B cell (primary cell): ENCODE results near the gene DMC1. TPM values are rescaled to one million over a fixed set of nuclear protein-coding genes. Genes with fewer than 3 reads are reported as not detected.

Source experiments
- ATAC-seq: fragments of 200-7000 bp; cut with Tn5 transposase; one replicate; pipeline ENCODE4 v1.10.0; 2021; ENCODE audit warnings: low read depth, mild to moderate bottlenecking, moderate number of reproducible peaks, moderate library complexity
- CTCF ChIA-PET: fragments of 350-600 bp; sonication (Branson Sonifier 250); formaldehyde crosslinking; loops from one replicate; lab custom pipeline; 2021; ENCODE audit warnings: antibody characterized with exemption, inconsistent platforms; lab: Charles Lee
- POLR2A ChIA-PET: fragments of 350-600 bp; sonication (Branson Sonifier 250); formaldehyde crosslinking; loops from one replicate; lab custom pipeline; 2021; ENCODE audit warnings: antibody characterized with exemption; lab: Charles Lee
- DNase-seq: peaks from one replicate; pipeline ENCODE4 v3.0.0; 2013
- H2AFZ ChIP-seq: 2 replicates; pipeline ENCODE4 v1.6.1; 2012; ENCODE audit warnings: mild to moderate bottlenecking, low read depth, low read length; ENCODE audit not compliant: insufficient read depth, poor library complexity, severe bottlenecking
- H3K27ac ChIP-seq, 2 donors: 1 replicate in 1 of 2; 2 replicates in 1 of 2; pipeline ENCODE4 v1.5.1; 2012 to 2013; ENCODE audit warnings: low read length in 2 of 2, mild to moderate bottlenecking in 2 of 2, moderate library complexity in 1 of 2
- H3K27me3 ChIP-seq, 4 experiments: fragments of 200-600 bp in 1 of 4; sonication (generic) in 1 of 4; replicated peaks in 1 of 4; 1 replicate in 2 of 4; 2 replicates in 2 of 4; pipeline versions ENCODE4 v1.6.1 to v1.7.0; 2013 to 2016; ENCODE audit warnings: low read length in 3 of 4, mild to moderate bottlenecking in 2 of 4, mixed read lengths in 1 of 4, moderate library complexity in 1 of 4; ENCODE audit not compliant: insufficient read depth in 4 of 4, control insufficient read depth in 3 of 4; ENCODE audit errors: control extremely low read depth in 1 of 4
- H3K36me3 ChIP-seq, 2 experiments: replicated peaks in 1 of 2; 1 replicate in 1 of 2; 2 replicates in 1 of 2; pipeline versions ENCODE4 v1.6.1 to v1.7.1; 2013; ENCODE audit warnings: low read length in 1 of 2; ENCODE audit not compliant: insufficient read depth in 2 of 2, control insufficient read depth in 1 of 2; ENCODE audit errors: control extremely low read depth in 1 of 2, extremely low read depth in 1 of 2
- H3K4me1 ChIP-seq, 2 donors: fragments of 200-600 bp in 1 of 2; sonication (generic) in 1 of 2; 1 replicate in 1 of 2; 2 replicates in 1 of 2; pipeline versions ENCODE4 v1.5.1 to v1.6.1; 2013 to 2017; ENCODE audit warnings: low read length in 2 of 2; ENCODE audit not compliant: control insufficient read depth in 2 of 2, insufficient read depth in 2 of 2
- H3K4me2 ChIP-seq: replicated peaks from 2 replicates; pipeline ENCODE3; 2012; ENCODE audit warnings: mild to moderate bottlenecking, low read depth, low read length; ENCODE audit not compliant: poor library complexity, severe bottlenecking
- H3K4me3 ChIP-seq, 5 experiments: fragments of 200-600 bp in 1 of 5; sonication (generic) in 1 of 5; 1 replicate in 3 of 5; 2 replicates in 2 of 5; pipeline versions ENCODE4 v1.5.1 to v1.7.0; 2011 to 2016; ENCODE audit warnings: low read length in 4 of 5, mild to moderate bottlenecking in 4 of 5, low read depth in 2 of 5, control low read depth in 1 of 5, moderate library complexity in 1 of 5; ENCODE audit not compliant: insufficient read depth in 1 of 5; ENCODE audit errors: control extremely low read depth in 1 of 5, extremely low read depth in 1 of 5
- H3K79me2 ChIP-seq: fragments of 200-600 bp; sonication (generic); one replicate; pipeline ENCODE4 v1.6.0; 2016; ENCODE audit warnings: low read length; ENCODE audit not compliant: control insufficient read depth, insufficient read depth
- H3K9ac ChIP-seq: fragments of 200-600 bp; sonication (generic); 2 replicates; pipeline ENCODE4 v1.6.1; 2017; ENCODE audit warnings: mild to moderate bottlenecking, low read length, moderate library complexity
- H3K9me3 ChIP-seq, 3 donors: one replicate each; pipeline versions ENCODE4 v1.6.1 to v1.7.1; 2013; ENCODE audit warnings: low read length in 2 of 3; ENCODE audit not compliant: control insufficient read depth in 2 of 3, insufficient read depth in 1 of 3; ENCODE audit errors: control extremely low read depth in 1 of 3
- H4K20me1 ChIP-seq: 2 replicates; pipeline ENCODE4 v1.6.0; 2012; ENCODE audit warnings: mild to moderate bottlenecking, low read length; ENCODE audit not compliant: insufficient read depth, control insufficient read depth, poor library complexity, severe bottlenecking
- H3K27ac Mint-ChIP-seq: one replicate; pipeline ENCODE4 v1.8.0; 2021; ENCODE audit warnings: mixed read lengths
- H3K27me3 Mint-ChIP-seq: one replicate; pipeline ENCODE4 v1.8.0; 2021; ENCODE audit warnings: mixed read lengths
- H3K4me1 Mint-ChIP-seq: one replicate; pipeline ENCODE4 v1.8.0; 2021; ENCODE audit warnings: mixed read lengths
- H3K4me3 Mint-ChIP-seq: one replicate; pipeline ENCODE4 v1.8.0; 2021; ENCODE audit warnings: mixed read lengths
- H3K9me3 Mint-ChIP-seq: one replicate; pipeline ENCODE4 v1.8.0; 2022; ENCODE audit warnings: mixed read lengths; ENCODE audit not compliant: insufficient read depth
- EZH2 ChIP-seq: IDR thresholded peaks from 2 replicates; pipeline ENCODE4 v1.6.1; 2012; ENCODE audit warnings: borderline replicate concordance, low read depth, mild to moderate bottlenecking, moderate library complexity, low read length; ENCODE audit not compliant: insufficient read depth, poor library complexity, severe bottlenecking
- WGBS: methylation state at CpG from one replicate; pipeline ENCODE4 v1.1.5; 2013; ENCODE audit warnings: missing lambda C conversion rate; ENCODE audit not compliant: insufficient coverage; 5-methylcytosine and 5-hydroxymethylcytosine counted together
- intact Hi-C: fragments of 100-400 bp; cut with micrococcal nuclease; formaldehyde crosslinking; loops from one replicate; pipeline ENCODE4 v1.10.0; 2022
- polyA plus RNA-seq: library from polyadenylated mRNA; depleted of rRNA; stranded (reverse); fragments of >200 nt; gene quantifications from 2 replicates; pipeline ENCODE4 v1.2.3, GENCODE V29; 2012
- total RNA-seq, 2 donors: library from RNA; stranded (reverse); fragments of 120-200 nt in 1 of 2; gene quantifications; 1 replicate in 1 of 2; 2 replicates in 1 of 2; pipeline versions ENCODE4 v1.2.3 to v1.2.4, GENCODE V29; 2013 to 2022
- TF ChIP-seq, protein P1 (sequence below): fragments of 200-600 bp; IDR thresholded peaks from one replicate; pipeline ENCODE4 v1.8.0; 2022; ENCODE audit warnings: antibody characterized with exemption, mild to moderate bottlenecking

DMC1 gene
- total and polyA plus RNA-seq, 2 donors (not counting 1 experiment from before 2014, with no cell fraction given): 0.64 TPM; not detected in 1

DNA sequence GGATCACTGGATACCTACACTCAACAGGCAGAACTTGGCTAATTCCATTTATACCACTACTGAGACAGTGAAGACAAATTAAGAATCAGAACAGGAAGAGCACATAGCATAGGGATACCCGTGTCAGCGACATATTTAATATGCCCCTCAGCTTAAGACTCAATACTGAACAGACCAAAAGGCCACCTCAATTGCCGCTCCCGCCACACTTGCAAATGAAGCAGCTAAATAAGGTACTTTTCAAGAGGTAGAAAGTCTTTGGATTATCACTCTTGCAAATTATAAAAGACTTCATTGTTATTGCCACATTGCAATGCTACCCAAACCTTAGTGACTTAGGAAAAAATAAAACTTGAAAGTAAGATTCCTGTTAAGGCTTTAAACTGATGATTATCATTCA is 67.0 kb downstream of the DMC1 start:
- peak overlapping the region; percentile 91 for H3K4me2 ChIP-seq
- H3K27me3 ChIP-seq: no peaks in the 10 kb centered on the region
- H3K4me1 ChIP-seq: peaks cover 39 to 43% of the 10 kb centered on the region in 2 donors
- no peak overlapping the region for H2AFZ ChIP-seq
- intact Hi-C loops: loop anchor here (10.0 kb wide), 2 partner anchors 152 to 898 kb away; partner anchors contain the start of genes CBY1, FAM227A and GGA1
- H3K4me1 Mint-ChIP-seq: peaks cover 57% of the 10 kb centered on the region
- ChIA-PET CTCF (interaction anchor here (1.2 kb wide), 1 partner anchor 12 kb away, joined by 7 read pairs; no protein-coding TSS in a partner anchor), POLR2A (interaction anchor here (0.7 kb wide), 1 partner anchor 13 kb away, joined by 3 read pairs; no protein-coding TSS in a partner anchor)
- peak overlapping the region; percentile 69 for H3K27ac Mint-ChIP-seq
- H3K9ac ChIP-seq: peak overlapping the region; percentile 8
- TF ChIP-seq, protein P1, sequence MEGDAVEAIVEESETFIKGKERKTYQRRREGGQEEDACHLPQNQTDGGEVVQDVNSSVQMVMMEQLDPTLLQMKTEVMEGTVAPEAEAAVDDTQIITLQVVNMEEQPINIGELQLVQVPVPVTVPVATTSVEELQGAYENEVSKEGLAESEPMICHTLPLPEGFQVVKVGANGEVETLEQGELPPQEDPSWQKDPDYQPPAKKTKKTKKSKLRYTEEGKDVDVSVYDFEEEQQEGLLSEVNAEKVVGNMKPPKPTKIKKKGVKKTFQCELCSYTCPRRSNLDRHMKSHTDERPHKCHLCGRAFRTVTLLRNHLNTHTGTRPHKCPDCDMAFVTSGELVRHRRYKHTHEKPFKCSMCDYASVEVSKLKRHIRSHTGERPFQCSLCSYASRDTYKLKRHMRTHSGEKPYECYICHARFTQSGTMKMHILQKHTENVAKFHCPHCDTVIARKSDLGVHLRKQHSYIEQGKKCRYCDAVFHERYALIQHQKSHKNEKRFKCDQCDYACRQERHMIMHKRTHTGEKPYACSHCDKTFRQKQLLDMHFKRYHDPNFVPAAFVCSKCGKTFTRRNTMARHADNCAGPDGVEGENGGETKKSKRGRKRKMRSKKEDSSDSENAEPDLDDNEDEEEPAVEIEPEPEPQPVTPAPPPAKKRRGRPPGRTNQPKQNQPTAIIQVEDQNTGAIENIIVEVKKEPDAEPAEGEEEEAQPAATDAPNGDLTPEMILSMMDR: no peak
- no peak for TF ChIP-seq EZH2
- H3K79me2 ChIP-seq: peaks cover 87% of the 10 kb centered on the region
- H3K4me3 ChIP-seq: peak overlapping the region in 2 of 5 experiments; percentile 2 to 4
- H3K9me3 ChIP-seq: peaks cover 0 to 9% (median 0%) of the 10 kb centered on the region in 3 donors
- DNase-seq (no peak), ATAC-seq (no peak)
- H3K27me3 Mint-ChIP-seq: no peaks in the 10 kb centered on the region
- H3K4me3 Mint-ChIP-seq: peak overlapping the region; percentile 99
- peaks cover 2 to 60% of the 10 kb centered on the region in 2 experiments for H3K36me3 ChIP-seq
- H4K20me1 ChIP-seq: peaks cover 39% of the 10 kb centered on the region
- peak overlapping the region in 1 of 2 donors; percentile 59 for H3K27ac ChIP-seq
- WGBS: no CpG with 5 or more reads among the region's 4 CpGs
- H3K9me3 Mint-ChIP-seq: no peaks in the 10 kb centered on the region
